ENCODE data around the gene ZNF276. TPM values are rescaled to one million over a fixed set of nuclear protein-coding genes. Genes with fewer than 3 reads are reported as not detected.
"Not testable (repeated sequence)": the region's sequence is repeated elsewhere in the genome, so short reads cannot be mapped to it uniquely, and the experiment has no call there.

ZNF276 gene
- total RNA-seq, 4 donors from 2014 or later, result 44.7 to 62.0 (median 52.8) TPM

DNA sequence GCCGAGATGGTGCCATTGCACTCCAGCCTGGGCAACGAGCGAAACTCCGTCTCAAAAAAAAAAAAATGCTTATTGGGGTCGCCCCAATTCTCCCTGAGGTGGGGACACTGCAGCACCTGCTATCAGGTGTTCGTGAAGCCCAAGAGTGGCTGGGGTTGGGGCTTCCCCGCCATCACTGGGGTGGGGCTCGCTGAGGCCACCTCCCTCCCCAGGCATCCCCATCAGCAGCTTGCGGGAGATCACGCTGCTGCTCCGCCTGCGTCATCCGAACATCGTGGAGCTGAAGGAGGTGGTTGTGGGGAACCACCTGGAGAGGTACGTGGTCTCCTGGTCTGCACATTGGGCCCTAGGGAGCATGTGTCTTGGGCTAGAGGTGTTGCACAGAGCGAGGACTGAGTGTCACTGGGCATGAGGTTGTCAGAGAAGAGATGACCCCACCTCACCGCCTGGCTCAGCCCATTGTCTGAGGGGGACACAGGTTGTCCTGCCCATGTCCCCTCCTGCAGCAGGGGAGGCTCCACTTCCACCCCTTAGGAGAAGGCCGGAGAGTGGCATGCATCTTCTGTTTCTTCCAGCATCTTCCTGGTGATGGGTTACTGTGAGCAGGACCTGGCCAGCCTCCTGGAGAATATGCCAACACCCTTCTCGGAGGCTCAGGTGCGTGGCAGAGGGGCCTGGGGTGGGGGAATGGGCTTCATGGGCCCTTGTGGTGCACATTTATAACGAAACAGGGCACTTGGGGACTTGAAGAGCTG lies 29.9 kb upstream of the ZNF276 start:
- no peak for TF ChIP-seq POLR2A (IDR thresholded peaks at IDR 0.05)
- TF ChIP-seq, protein P1, sequence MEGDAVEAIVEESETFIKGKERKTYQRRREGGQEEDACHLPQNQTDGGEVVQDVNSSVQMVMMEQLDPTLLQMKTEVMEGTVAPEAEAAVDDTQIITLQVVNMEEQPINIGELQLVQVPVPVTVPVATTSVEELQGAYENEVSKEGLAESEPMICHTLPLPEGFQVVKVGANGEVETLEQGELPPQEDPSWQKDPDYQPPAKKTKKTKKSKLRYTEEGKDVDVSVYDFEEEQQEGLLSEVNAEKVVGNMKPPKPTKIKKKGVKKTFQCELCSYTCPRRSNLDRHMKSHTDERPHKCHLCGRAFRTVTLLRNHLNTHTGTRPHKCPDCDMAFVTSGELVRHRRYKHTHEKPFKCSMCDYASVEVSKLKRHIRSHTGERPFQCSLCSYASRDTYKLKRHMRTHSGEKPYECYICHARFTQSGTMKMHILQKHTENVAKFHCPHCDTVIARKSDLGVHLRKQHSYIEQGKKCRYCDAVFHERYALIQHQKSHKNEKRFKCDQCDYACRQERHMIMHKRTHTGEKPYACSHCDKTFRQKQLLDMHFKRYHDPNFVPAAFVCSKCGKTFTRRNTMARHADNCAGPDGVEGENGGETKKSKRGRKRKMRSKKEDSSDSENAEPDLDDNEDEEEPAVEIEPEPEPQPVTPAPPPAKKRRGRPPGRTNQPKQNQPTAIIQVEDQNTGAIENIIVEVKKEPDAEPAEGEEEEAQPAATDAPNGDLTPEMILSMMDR (IDR thresholded peaks at IDR 0.05), result no peak
- DNase-seq (ENCODE audit: low spot score in 2 of 2), result no peak
- 95 to 96% methylated on average over 21 of the region's 21 CpGs for WGBS, 2 donors
- no peak overlapping the region for H3K4me3 ChIP-seq (ENCODE audit: low read depth, poor library complexity, severe bottlenecking)
- intact Hi-C loops (cut with DNase I; ENCODE audit: low total_unique reads), result no loop called here

- 94 to 95% methylated on average over 10 to 13 of the region's 13 CpGs for WGBS, 2 donors
- intact Hi-C loops (cut with DNase I; ENCODE audit: low total_unique reads), result no loop called here
- no peak overlapping the region for H3K4me3 ChIP-seq (ENCODE audit: low read depth, poor library complexity, severe bottlenecking)
- TF ChIP-seq, protein P1 (IDR thresholded peaks at IDR 0.05), result no peak
- TF ChIP-seq POLR2A (IDR thresholded peaks at IDR 0.05), result no peak
- no peak for DNase-seq (ENCODE audit: low spot score in 2 of 2)
These were observed 29.3 kb upstream of the ZNF276 start for GRCh38 chr16:89691986-89692569.

GRCh38 chr16:89693289-89693731 lies 28.0 kb upstream of the ZNF276 start:
- intact Hi-C loops (cut with DNase I; ENCODE audit: low total_unique reads), result no loop called here
- 85 to 90% methylated on average over 10 to 11 of the region's 11 CpGs for WGBS, 2 donors
- DNase-seq (ENCODE audit: low spot score in 2 of 2), result no peak
- H3K4me3 ChIP-seq (ENCODE audit: low read depth, poor library complexity, severe bottlenecking), result no peak overlapping the region
- TF ChIP-seq, protein P1 (IDR thresholded peaks at IDR 0.05), result no peak
- TF ChIP-seq POLR2A (IDR thresholded peaks at IDR 0.05), result no peak

- 72 to 85% methylated on average over 23 to 31 of the region's 32 CpGs for WGBS, 2 donors
- intact Hi-C loops (cut with DNase I; ENCODE audit: low total_unique reads), result no loop called here
- no peak for DNase-seq (ENCODE audit: low spot score in 2 of 2)
- no peak overlapping the region for H3K4me3 ChIP-seq (ENCODE audit: low read depth, poor library complexity, severe bottlenecking)
- no peak for TF ChIP-seq POLR2A (IDR thresholded peaks at IDR 0.05)
- TF ChIP-seq, protein P1 (IDR thresholded peaks at IDR 0.05), result no peak
These were observed 27.2 kb upstream of the ZNF276 start for GRCh38 chr16:89693931-89694783.

- 75 to 81% methylated on average over 23 of the region's 23 CpGs for WGBS, 2 donors
- intact Hi-C loops (cut with DNase I; ENCODE audit: low total_unique reads); DNase-seq (ENCODE audit: low spot score in 2 of 2); H3K4me3 ChIP-seq (ENCODE audit: low read depth, poor library complexity, severe bottlenecking): not testable (repeated sequence)
These were observed 26.6 kb upstream of the ZNF276 start for GRCh38 chr16:89694784-89695085.
